GM19328 (cell line): ENCODE measurements around the gene TPD52L1.

Experiments used
- ATAC-seq: cut with Tn5 transposase; IDR thresholded peaks from one replicate; pipeline ENCODE4 v1.9.1; 2021; ENCODE audit warnings: mild to moderate bottlenecking, moderate library complexity; ENCODE audit not compliant: unreplicated experiment

TPD52L1 gene

DNA sequence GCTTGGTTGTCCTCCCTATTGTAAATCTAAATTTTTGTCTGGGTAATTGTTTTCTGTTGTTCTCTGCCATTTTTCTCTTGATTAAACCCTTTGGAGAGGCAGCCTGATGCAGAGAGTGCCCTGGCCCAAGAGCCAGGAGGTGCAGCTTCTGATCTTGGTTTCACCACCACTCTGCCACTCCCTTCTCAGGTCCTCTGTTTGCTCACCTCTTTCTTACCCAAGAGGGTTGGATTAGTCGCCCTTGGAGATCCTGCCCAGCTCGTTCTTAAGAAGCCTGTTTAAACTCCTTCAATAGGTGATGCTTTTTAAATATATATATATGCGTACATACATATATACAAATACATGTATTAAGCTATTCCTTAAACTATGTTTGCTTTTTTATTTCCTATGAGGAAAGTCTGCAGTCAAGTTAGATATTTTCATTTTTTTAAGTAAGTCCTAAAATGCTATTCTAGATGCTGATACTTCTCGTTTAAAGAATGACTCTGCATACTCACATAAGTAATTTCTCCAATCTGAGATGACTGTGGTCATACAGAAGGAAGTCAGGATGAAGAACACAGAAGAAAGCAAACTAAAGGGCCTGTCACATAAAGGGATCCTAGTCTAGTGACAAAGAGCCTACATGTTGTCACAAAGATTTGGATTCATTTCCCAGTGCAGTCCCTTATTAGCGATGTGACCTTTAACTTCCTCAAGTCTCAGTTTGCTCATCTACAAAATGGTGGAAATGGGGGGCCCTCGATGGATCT lies 19.9 kb downstream of the TPD52L1 start:
- ATAC-seq: no peak

DNA sequence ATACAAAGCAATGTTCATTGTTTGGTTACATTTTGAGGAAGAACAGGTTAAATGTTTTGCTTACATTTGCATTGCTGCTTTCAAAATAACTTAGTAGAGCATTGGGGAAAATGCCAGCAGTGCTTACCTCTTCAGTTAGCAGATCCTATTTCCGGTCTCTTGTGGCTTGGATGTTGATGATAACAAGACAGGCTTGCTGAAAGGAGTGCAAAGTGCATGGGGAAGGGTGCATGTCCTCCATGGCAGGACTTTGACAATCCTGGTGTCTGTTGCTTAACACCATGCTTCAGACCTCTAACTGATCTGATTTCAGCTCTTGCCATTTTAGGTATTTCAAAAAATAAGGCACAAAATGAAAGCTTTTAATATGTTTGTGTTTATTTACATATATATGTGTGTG lies 21.1 kb downstream of the TPD52L1 start:
- no peak for ATAC-seq

DNA sequence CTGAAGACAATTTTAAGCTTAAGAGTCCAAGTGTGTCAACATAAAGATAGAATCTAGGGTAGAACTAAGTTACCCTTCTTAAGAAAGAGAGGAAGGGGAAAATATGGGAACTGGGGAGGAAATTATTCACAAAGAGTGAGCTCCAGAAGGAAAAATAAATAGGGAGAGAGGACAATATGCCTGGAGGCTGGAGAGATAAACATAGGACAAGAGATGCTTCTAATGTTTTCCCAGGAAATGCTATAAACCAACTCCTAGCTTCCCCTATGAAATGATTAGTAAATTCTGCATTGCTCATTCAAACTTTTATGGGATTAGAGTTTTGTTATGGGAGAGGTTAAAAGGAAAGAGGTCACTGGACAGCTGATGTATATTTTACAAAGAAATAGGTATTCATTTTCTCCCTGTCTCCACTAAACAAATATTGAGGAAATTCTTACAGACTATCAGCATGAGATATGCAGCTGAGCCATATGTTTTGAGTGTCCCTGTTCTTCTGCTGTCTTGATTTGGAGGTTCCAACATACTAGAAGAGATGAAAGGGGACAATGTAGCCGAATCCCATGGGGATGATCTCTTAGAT lies 22.0 kb downstream of the TPD52L1 start:
- no peak for ATAC-seq

DNA sequence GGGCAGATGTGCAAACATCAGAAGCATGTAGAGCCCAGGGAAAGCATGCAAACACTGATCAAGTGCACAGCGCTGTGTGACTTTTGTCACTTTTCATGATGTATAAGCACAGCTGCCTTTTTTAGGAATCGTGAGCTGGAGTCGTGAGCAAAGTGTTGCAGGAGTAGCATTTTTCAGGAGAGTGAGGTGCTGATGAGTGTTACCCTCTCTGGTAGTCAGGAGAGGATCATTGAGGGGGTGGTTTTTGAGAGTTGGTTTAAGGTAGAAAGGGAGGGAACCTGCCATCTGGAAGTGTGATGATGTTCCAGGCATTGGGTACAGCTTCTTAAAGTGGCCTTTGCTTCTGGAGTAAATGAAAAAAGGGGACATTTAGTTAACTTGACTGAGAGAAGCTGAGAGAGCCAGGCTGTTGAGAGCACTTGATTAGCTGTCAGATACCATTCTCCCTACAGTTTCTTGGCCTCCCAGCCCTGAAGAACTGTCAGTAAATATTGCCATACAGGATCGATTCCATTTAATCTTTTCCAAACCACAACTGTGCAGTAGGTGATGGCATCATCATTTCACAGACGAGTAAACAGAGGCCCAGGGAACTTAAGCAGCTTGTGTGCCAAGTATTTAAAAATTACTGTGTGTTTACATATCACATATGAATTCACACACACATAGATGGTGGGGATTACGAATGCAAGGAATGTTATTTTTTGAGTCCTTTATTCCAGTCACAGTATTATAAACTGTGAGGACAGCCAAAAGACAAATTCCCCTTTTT lies 28.9 kb downstream of the TPD52L1 start:
- ATAC-seq: no peak

DNA sequence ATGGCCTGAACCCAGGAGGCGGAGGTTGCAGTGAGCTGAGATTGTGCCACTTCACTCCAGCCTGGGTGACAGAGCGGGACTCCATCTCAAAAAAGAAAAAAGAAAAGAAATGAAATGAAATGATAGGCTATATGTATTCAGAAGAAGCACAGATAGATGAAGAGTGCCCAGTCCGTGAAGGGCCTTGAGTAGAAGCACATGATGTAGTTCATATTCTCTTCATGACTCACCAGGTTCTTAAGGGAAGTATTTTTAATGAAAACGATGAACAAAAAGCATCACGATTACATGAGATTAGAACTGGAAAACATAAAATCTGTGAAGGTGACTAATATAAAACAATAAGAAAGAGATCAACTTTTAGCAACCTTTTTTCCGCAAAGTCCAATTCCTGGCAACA lies 29.8 kb downstream of the TPD52L1 start:
- no peak for ATAC-seq

DNA sequence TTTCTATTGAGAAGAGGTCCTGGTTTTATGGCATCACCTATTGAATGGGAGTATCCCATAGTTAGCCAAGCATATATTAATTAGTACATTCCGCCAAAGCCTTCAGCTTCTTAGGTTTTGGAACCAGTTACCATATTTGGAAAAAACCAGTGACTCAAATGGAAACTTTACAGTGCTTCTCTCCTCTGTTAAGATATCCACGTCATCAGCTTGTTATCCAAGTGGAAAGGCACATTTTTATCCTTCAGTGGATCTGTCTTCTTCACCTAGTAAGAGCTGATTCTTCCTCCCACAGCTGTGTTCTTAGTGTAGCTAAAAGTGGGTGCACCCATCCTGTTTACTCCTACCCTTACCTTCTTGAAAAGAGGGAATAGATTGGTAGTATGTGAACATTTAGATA lies 34.5 kb downstream of the TPD52L1 start:
- ATAC-seq: no peak

DNA sequence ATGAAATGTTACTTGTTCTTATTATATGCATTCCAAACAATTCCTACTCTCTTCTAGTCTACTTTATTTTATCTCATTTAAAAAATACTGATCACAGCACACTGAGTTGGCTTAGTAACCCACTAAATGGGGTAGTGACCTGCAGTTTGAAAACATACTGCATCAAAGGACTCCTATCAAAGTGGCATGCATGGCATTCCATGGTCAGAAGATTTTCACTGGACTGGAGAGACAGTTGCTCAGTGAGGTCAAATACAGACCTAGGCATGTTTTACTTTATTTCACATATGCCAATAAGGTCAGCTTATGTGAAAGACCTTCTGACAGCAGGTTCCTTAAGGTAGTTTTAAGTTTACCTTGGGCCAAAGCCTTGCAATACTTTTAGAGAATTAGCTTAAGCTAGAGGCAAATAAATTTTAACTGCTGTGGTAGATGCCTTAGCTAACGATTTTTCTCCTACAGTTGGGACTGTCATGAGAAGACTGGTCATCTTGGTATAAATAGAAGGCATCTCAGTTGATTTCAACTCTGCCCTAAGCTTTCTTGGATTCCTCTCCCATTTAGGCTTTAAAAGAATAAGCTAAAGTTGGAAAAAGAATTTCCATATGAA lies 35.1 kb downstream of the TPD52L1 start:
- no peak for ATAC-seq

DNA sequence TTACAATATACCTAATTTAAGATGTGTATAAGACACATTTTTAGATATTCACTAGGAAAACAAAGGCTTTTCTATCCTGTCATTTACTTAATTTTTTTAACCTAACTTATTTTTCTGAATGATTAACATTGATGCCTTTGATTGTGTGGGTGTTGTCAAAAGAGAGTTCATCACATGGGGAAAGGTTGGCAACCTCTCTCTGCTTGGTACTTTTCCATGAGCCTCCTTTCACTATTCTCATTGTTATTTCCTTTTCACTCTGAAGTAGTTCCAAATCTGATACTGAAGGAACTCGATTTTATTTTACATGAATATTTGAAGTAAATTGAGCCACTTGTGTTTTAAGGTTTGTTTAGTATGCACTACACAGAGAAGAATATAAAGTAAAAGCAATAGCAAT lies 35.9 kb downstream of the TPD52L1 start:
- no peak for ATAC-seq

DNA sequence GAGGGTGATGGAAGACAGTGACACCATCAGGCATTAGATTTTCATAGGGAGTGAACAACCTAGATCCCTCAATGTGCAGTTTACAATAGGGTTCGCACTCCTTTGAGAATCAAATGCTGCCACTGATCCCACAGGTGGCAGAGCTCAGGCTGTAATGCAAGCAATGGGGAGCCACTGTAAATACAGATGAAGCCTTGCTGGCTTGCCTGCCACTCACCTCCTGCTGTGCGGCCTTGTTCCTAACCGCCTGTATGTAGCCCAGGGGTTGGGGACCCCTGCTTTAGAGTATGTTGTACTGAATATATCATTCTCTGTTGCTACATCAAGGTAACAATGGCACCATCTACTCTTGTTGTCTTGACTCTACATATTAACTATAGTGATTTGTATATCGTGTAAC lies 37.1 kb downstream of the TPD52L1 start:
- no peak for ATAC-seq

DNA sequence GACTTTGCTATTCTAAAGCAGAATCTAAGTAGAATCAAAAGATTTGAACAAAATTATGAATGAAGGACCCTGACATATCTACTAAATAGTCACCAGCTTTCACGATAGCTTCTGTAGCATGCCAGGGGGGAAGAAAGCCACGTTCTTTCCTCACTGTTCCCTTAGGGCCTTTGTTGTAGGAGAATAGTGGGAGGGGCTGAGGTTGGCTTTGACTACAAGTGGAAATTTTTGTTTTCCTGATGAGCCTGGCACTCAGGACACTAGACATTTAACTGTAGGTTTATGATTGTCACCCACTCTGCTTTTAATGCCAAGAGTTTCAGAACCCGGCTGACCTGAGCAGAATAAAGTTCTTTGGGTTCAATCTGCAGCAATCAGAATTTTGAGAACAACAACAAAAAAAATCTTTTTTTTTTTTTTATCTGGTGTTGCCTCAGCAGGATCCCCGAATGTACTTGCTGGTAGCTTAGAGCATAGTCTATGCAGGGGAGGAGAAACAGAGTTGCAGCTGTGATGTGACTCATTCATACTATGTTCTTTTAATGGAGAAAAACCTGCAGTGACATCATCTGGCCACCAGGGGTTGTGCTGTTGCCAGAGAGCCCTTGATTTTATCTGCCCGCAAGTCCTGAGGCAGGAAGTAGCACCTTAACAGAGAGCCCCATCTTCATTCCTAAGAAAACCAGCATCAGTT lies 38.5 kb downstream of the TPD52L1 start:
- peak; percentile 98 for ATAC-seq

DNA sequence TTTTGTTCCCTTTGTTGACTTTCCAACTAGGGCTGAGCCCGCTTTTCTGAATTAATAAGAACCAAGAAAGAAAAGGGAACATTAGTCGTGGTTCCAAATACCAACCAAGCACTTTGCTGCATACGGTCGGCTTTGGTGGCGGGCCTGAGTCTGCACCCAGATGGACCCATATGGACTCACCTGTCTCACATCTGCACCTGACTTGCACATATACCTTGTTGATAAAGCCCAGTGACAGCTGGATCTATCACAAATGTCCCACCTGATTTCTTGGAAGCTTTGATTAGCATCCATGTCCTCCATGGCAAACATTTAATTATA lies 39.0 kb downstream of the TPD52L1 start:
- no peak for ATAC-seq

DNA sequence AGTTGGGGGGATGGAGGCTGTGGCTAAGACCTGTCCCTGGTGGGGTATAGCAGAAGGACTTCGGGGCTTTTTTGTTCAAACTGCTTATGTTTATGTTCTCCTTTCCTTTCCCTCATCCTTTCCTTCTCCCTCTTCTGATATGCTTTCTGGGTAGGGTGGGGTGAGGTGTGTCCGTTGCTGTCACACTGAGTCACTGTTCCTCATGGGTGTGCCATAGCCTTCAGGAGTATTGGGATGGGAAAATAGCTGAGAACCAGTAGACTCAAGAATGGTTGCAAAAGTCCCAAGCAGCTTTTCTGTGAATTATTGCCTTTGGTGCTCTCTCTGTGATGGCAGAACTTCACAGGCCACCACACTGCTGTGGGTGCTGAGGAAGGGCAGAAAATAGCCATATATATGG lies 39.6 kb downstream of the TPD52L1 start:
- no peak for ATAC-seq

DNA sequence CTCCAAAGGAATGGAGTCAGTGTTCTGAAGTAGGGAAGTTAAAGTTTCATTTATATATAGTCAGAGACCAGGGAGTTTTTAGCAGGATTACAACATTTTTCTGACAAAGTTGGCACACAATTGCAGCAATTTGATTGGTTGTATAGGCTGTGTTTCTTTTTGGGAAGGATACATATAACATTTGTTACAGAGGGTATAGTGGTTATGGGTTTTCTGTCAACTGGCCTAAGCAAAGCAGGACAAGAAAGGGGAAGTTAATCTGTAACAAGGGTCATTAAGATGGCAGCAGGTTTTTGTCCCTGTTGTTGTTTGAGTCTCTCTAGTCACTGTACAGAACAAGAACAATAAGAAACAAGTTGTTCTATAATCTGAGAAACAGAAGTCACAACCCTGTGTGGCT lies 41.4 kb downstream of the TPD52L1 start:
- ATAC-seq: no peak

DNA sequence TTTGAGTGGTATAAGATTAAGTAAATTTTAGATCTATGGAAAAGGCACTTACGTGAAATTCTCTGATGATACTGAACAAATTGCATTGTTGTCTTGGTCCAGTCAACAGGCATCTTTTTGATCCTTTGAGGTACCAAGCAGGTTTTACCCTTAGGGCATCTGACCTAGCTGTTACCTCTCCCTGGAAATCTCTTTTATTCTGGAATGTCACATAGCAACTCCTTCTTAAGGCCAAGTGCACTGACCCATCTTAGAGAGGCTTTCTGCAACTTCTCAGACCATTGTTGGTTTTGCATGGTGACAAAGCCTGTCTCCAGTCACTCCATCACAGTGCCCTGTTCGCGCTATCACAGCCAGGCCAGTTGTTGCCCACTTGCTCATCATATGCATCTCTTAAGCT lies 42.0 kb downstream of the TPD52L1 start:
- ATAC-seq: no peak

DNA sequence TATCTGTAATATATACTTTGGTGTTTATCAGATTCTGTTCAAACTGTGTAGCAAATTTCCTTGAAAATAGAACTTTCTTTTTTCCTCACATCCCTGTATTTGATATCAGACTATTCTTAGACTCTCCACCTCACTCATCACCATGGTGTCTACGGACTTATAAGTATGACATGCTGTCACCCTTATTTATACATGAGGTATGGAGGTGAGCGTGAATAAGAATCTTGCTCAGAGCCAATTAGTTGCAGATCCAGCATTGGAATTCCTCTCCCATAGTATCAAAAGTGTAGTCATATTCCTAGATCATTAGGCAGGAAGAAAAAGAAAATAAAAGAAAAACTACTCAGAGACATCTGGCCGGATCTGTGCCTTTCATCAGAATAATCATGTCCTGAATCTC lies 43.0 kb downstream of the TPD52L1 start:
- ATAC-seq: no peak

DNA sequence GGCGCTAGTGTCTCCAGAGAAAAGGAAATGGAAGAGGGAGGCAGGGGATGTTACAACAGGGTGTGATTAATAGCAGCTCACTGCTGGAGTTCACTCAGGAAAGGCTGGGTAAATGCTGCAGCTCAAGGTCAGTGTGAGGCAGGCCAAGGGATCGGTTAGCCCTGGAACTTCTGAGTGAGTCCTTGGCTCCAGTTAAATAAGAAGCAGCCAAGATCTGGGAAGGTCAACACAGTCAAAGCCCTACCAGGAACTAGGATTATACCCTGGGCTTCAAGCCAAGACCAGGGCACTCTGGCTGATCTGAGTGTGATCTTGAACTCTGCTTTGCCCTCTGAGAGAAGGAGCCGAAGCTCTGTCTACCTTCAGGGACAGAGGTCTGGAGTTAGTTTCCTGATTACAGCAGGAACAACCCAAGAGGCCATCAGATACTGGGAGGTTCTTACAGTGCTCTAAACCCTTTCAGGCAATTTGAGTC lies 44.3 kb downstream of the TPD52L1 start:
- ATAC-seq: no peak

DNA sequence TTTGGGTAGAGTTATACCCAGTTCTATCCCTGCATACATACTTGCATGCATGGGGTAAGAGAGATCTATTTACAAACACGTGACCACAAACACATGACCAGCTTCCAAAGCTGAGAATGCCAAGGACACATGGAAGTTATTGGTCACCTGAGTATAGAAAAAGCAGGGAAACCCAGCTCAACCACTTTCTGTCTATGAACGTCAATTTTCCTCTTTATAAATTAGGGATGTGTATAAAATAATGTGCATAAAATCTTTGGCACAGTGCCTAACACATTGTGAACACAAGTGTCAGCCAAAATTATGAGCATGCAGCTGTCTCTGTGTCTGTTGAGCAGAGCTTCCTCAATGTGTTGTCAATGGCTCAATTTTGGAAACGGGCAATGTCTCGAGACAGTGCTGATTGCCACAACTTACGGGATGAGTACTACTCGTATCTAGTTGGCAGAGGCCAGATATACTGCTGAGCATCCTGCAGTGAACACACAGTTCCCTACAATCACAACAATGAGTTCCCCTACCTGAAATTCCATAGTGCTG lies 44.9 kb downstream of the TPD52L1 start:
- no peak for ATAC-seq

DNA sequence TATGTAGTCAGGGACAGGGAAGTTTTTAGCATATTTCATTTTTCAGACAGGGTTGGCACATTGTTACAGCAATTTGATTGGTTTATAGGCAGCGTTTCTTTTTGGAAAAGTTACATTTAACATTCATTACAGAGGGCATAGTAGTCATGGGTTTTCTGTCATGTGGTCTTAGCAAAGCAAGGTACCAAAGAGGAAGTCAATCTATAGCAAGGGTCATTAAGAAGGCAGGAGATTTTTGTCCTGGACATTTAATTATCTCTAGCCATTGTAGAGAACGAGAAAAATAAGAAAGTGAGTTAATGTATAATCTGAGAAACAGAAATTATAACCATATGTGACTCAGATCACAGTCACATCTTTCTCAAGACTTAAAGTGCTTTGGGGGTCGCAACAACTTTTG lies 47.4 kb downstream of the TPD52L1 start:
- ATAC-seq: no peak

DNA sequence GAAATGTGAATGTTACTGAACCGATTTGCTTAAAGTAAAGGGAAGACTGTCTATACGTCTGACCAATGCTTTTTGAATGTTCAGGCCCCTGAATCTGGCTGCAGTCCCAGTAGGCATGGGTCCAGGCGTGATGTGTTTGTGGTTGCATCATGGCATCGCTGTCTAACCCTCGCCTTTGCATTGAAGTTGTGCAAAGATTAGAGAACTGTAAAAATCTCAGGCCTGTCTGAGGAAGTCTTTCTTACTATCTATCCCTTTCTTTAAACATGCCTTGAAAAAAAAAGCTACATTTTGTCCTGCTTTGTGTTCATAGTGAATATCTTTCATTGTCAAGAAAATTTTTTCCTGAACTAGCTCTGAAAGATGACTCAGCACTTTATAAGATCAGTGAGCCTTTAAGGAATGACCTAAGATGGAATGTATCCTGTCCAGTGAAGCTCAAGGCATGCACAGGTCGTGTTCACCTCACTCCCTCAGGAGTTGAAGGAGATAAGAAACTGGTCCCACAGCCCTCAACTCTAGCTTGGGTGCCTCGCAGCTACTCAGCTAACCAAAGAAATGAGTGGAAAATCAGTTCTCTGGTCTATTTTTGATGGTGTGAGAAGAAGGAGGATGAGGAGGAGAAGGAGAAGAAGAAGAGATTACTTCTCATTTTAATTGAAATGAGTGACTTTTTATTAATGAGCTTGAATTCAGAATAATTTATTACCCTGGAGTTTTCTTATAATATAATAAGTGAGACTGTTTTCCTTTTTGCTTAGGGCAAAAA lies 48.6 kb downstream of the TPD52L1 start:
- ATAC-seq: no peak

DNA sequence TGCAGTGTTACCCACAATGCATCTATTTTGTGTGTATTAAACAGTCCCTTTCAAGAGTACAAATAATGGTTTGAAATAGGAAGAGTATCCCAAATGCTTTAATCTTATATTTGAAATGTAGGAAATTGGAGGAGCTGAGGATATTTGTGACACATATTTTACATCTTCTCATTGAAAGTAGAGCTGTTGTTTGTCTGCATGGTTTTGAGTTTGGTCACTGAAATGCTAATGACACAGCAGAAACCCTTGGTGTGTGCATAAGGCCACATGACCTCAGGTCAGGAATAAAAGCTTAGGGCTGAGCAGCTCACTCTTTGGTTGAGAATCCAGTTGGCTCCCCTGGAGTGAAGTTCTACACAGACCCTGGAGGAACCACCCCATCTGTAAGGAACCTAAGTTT lies 49.8 kb downstream of the TPD52L1 start:
- no peak for ATAC-seq
